Stimulated activated CD4-positive, alpha-beta T cell treated with anti-CD3 and anti-CD28 coated beads, Interleukin-1b, Interleukin-23, amount 100 ng/mL, for 48 hours (primary cell): ENCODE data around the gene RPL13.
A peak's percentile ranks its signal among the peaks of the same experiment; 100 is the strongest.
"Not testable (repeated sequence)": the region's sequence is repeated elsewhere in the genome, so short reads cannot be mapped to it uniquely, and the experiment has no call there.

Experiments used
- DNase-seq: peaks from one replicate; pipeline ENCODE4 v3.0.0-alpha.2; 2020

Gene RPL13

DNA sequence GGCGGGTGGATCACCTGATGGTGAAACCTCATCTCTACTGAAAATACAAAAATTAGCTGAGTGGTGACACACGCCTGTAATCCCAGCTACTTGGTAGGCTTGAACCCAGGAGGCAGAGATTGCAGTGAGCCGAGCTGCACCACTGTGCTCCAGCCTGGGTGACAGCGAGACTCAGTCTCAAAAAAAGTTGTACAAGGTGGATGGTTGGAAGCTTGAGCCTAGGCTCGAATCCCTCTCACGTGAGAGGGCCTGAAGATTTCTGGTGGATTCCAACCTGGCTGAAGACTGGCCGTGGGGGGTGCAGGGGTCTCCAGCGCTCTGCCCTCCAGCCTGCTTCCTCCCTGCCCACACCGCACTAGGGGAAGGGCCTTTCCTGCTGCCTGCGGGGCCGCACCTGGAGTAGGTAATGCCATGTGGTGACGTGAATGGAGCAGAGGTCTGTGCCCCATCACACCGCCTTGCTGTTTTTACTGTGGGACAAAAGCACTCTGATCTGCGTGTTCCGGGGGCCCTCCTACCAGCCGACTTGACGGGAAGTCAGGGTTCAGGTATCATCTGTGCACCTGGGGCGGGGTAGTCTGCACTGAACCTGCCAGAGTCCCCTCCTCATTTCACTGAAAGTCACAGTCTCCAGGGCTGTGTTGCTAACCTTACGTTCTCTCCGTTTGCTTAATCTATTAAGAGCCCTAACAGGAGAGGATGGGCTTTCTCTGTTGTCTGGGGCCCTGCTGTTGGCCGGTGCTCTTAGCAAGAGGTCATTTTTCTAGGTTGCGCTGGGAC, 4.2 kb downstream of the RPL13 start:
- no peak for DNase-seq

GRCh38 chr16:89565256-89565505, 4.7 kb downstream of the RPL13 start:
- no peak for DNase-seq

- peak; percentile 55 for DNase-seq
Observed at GRCh38 chr16:89565506-89566372, 5.3 kb downstream of the RPL13 start.

- no peak for DNase-seq
Observed at GRCh38 chr16:89567656-89568594, 7.4 kb downstream of the RPL13 start.

GRCh38 chr16:89569506-89570341, 9.2 kb downstream of the RPL13 start:
- DNase-seq, result no peak

DNA sequence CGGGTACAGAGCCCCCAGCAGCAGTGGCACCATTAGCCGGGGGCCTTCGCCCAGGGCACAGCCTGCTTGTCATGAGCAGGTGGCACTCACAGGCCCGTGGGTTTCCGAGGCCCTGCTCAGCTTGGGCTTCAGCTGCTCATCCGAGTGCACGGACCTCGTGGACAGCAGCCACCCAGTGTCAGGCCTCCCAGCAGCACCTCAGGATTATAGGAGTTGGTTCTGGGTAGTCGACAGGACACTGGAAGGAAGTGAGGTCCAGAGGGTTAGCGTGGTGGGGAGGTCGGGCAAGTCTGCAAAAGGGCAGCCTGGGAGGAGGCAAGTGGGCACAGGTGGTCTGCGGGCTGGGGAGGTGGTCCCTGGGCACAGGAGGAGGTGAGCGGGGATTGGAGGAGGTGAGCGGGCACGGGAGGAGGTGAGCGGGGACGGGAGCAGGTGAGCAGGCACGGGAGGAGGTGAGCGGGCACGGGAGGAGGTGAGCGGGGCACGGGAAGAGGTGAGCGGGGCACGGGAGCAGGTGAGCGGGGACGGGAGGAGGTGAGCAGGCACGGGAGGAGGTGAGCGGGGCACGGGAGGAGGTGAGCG, 10.0 kb downstream of the RPL13 start:
- no peak for DNase-seq

GRCh38 chr16:89570983-89571598, 10.6 kb downstream of the RPL13 start:
- not testable (repeated sequence) for DNase-seq

DNA sequence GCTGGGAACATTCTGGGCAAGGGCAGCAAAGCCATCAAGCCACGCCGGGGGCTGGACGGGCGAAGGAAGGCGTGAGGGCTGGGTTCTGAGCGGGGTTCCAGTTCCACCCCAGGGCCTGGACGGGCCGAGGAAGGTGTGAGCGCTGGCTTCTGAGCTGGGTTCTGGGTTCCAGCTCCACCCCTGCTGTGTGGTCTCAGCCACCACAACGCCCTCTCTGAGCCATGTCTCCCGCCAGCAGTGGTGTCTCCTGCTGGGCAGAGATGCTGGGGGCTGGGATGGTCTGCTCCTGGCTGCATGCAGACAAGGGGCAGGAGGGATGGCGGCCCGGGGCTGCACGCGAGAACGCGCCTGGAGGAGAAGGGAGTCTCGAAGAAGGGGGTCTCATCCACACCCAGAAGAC, 11.2 kb downstream of the RPL13 start:
- DNase-seq, result no peak

DNA sequence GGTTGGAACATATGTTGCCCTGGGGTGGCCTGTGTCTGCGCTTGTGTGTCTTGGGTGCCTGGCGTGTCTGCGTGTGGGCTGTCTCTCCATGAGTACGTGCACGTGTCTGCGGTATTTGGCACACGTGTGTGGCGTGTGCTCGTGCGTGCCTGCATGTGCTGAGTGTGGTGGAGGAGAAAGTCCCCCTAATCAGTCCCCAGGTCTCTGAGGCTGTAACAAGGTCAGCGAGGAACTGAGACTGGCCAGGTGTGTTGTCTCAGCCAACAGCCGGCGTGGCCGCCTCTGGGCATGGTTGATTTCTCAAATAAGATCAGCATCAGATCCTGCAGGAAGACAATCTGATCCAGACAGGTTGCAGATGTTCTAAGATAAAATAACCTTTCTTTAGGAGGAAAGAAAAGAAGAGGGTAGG, 11.6 kb downstream of the RPL13 start:
- DNase-seq, result no peak

DNA sequence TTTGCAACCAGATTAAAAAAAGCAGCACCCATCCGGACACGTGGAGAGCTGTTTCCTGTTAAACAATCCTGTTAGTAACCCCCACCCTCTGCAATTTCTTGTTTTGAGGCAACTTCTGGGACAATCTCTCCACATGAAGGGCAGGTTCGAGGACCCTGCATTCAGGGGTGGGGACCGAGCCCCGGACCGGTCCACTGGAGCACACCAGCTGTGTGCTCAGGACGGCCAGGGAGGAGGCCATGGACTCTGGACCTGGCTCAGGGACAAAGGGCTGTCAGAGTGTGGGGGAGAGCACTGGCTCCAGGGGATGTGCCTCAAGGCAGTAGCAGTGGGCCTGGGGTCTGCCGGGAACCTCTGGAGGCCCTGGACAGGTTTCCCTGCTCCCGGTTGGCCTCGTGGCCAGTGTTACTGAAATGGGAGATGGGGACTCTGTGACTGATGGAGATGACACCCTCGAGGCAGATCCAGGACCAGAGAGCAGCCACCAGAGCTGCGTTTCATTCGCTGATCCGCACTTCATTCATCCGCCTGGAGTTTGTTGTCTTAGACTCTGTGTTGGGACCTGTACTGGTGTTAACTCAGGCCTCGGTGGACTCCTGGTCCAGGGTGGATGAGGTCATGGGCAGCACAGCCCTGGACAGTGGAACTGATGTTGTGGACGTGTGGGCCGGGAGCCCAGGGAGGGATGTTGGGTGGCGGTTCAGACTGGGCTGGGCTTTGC, 12.2 kb downstream of the RPL13 start:
- no peak for DNase-seq

- DNase-seq, result no peak
Observed at GRCh38 chr16:89573826-89574680, 13.6 kb downstream of the RPL13 start.

DNA sequence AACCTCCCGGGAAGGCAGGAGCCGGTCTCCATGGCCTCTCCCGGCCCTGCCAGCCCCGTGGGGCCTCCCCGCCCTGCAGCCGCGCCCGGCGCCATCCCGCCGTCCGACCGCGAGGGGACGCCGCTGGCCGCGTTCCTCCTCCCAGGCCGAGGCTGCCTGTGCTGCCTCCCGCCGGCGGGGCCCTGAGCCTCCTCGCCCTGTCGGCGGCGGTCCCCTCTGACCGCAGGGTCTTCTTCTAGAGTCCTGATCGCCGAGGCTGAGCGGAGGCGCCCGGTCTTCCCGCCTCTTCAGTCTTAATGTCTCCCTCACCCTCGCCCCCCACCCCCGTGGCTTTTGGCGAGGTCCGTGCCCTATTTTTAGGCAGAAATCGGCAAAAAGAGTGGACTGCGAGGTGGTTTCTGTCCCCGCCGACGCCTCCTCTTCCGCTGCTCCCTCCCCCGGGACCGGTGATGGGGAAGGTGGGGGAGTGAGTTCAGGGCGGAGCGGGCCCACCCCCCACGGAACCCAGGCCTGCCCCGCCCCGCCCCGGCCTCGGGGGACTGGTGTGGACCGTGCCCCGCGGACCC, 14.3 kb downstream of the RPL13 start:
- DNase-seq, result peak; percentile 55

DNA sequence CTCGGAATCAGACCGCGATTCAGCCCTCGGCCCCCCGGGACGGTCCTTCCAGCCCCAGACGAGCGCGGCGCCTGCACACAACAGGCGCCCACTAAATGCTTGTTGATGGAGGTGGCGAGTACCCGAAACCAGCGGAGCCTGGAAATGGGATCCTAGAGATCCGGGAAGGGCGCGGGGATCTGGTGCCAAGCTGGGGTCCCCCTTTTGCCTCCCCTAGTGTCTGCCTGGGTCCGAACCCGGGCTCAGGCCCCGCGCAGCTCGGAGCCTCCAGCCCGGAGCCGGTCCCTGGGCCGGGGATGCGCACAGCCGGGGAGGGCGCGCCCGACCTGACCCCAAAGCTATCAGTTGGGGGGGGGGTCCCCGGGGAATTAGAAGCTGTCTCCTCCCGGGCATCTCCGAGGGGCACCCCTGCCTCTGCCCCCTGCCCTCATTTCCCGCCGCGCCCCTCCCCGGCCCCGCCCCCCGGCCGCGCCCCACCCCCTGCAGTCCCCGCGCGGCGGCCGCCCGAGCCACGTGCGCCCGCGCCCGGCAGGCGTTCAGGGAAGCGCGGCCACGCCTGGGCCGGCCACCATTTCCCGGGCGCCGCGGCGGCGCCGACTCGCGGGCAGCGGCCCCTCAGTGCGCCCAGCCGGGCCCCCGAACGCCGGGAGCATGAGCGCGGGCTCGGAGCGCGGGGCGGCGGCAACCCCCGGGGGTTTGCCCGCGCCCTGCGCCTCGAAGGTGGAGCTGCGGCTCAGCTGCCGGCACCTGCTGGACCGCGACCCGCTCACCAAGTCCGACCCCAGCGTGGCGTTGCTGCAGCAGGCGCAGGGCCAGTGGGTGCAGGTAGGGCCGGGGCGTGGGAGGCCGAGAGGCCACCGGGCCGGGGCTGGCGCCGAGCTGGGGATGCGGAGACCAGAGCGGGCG, 15.0 kb downstream of the RPL13 start, which contains the start of gene CPNE7:
Gene CPNE7, plus strand, starts transcription at position 512 of the 906 bp plus-strand sequence. Its CDS starts 140 bp downstream, at position 652.
- DNase-seq, result no peak

DNA sequence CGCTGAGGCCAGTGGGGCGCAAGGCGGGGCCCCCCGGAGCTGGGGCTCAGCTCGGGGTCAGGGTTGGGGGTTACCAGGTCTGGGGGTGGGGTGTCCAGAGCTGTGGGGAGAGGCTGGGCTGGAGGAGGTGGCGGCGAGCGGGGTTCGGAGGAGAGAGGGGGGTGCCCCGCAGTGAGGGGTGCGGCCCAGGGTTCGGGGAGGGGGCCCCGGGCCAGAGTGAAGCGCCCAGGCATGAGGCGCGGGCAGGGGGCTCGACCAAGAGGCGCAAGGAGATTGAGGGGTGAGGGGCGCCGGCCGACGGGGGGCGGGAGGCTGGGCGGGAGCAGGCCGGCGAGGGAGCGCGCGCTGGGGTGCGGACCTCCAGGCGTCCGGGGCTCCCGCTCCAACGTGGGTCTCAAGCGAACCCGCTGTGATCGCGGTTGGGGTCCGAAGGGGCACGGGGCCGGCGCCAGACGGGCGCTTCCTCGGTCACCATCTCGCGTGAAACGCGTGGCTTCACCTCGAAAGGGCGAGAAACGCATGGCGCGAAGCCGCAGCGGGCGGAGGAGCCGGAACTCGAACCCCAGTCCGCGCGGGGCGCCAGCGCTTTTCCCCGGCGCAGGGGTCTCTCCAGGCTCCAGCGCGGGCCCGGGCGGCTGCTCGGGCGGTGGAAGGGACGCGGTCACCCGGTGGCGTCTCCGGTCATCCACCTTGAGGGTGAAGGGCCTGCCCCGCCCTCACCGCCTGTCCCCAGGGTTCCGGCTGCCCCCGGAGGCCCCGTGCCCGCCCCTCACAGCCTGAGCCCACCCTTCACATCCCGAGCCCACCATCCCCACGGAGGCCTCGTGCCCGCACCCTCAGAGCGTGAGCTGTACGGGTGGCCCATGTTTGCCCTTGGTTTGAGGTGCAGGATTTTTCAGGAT, 15.9 kb downstream of the RPL13 start:
- no peak for DNase-seq

- DNase-seq, result no peak
Observed at GRCh38 chr16:89577055-89577759, 16.7 kb downstream of the RPL13 start.

DNA sequence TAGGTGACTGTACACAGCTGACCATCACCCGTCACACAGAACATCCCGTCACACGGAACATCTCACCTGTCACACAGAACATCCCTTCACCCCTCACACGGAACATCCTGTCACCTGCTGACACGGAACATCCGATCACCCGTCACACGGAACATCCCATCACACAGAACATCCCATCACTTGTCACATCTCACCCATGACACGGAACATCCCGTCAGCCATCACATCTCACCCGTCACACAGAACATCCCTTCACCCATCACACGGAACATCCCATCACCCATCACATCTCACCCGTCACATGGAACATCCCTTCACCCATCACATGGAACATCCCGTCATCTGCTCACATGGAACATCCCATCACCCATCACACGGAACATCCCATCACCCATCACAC, 18.9 kb downstream of the RPL13 start:
- DNase-seq, result no peak
